Ishikawa (cell line): ENCODE results near the gene MLH1.

ENCODE experiments used
- CEBPB ChIP-seq: IDR thresholded peaks from 2 replicates; pipeline ENCODE4 v1.6.1; 2012
- CREB1 ChIP-seq: IDR thresholded peaks from 2 replicates; pipeline ENCODE4 v1.6.1; 2012; ENCODE audit warnings: low read depth
- EGR1 ChIP-seq: IDR thresholded peaks from 2 replicates; pipeline ENCODE4 v1.6.1; 2012
- EP300 ChIP-seq: IDR thresholded peaks from 2 replicates; pipeline ENCODE4 v1.6.1; 2012; ENCODE audit warnings: borderline replicate concordance
- FOXM1 ChIP-seq: IDR thresholded peaks from 2 replicates; pipeline ENCODE4 v1.6.1; 2012; ENCODE audit warnings: low read depth, borderline replicate concordance
- NFIC ChIP-seq: IDR thresholded peaks from 2 replicates; pipeline ENCODE4 v1.6.1; 2012
- RAD21 ChIP-seq: IDR thresholded peaks from 2 replicates; pipeline ENCODE4 v1.6.1; 2012; ENCODE audit warnings: low read depth
- REST ChIP-seq: IDR thresholded peaks from 2 replicates; pipeline ENCODE4 v1.6.1; 2012; ENCODE audit warnings: low read depth, mild to moderate bottlenecking
- TAF1 ChIP-seq: IDR thresholded peaks from 2 replicates; pipeline ENCODE4 v1.6.1; 2012; ENCODE audit warnings: low read depth, mild to moderate bottlenecking
- TCF12 ChIP-seq: IDR thresholded peaks from 2 replicates; pipeline ENCODE4 v1.6.1; 2012; ENCODE audit warnings: low read depth
- TEAD4 ChIP-seq: IDR thresholded peaks from 2 replicates; pipeline ENCODE4 v1.6.1; 2012
- YY1 ChIP-seq: IDR thresholded peaks from 2 replicates; pipeline ENCODE4 v1.6.1; 2012; ENCODE audit warnings: low read depth
- ZBTB7A ChIP-seq: IDR thresholded peaks from 2 replicates; pipeline ENCODE4 v1.6.1; 2012; ENCODE audit warnings: low read depth
- TF ChIP-seq, protein P1 (sequence below): IDR thresholded peaks from 2 replicates; pipeline ENCODE4 v1.6.1; 2012
- TF ChIP-seq, protein P2 (sequence below): IDR thresholded peaks from 2 replicates; pipeline ENCODE4 v1.6.1; 2012

MLH1 gene

DNA sequence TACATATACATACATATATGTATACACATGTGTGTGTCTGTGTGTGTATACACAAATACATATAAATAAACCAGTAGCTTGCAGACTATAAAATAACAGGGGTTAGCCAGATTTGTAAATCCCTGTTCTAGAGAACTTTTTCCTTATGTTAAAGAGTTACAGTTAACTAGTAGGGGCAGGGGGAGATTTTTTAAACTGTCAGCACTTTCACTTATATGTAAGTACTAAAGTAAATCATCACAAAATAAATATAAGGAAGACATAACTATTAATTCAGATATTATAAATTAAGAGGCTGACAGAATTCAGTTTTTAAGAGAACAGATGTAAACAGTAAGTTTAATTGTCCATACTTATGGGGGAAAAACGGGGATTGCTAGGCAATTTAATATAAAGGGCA, 107.1 kb downstream of the MLH1 start:
- TF ChIP-seq CREB1 (no peak), RAD21 (no peak), REST (no peak), FOXM1 (no peak), NFIC (no peak), TAF1 (no peak), YY1 (no peak), ZBTB7A (no peak), CEBPB (no peak), TCF12 (no peak), EGR1 (no peak), EP300 (no peak), TEAD4 (no peak)
- TF ChIP-seq, protein P1, sequence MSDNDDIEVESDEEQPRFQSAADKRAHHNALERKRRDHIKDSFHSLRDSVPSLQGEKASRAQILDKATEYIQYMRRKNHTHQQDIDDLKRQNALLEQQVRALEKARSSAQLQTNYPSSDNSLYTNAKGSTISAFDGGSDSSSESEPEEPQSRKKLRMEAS: no peak
- TF ChIP-seq, protein P2, sequence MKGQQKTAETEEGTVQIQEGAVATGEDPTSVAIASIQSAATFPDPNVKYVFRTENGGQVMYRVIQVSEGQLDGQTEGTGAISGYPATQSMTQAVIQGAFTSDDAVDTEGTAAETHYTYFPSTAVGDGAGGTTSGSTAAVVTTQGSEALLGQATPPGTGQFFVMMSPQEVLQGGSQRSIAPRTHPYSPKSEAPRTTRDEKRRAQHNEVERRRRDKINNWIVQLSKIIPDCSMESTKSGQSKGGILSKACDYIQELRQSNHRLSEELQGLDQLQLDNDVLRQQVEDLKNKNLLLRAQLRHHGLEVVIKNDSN: no peak
